ENCODE results near the gene MCC.

MCC gene

GRCh38 chr5:113217619-113218184 lies 270.6 kb downstream of the MCC start:
- DNase-seq: no peak

- DNase-seq: no peak
Observed at GRCh38 chr5:113216545-113216944, 271.7 kb downstream of the MCC start.

- no peak for DNase-seq
Observed at GRCh38 chr5:113215401-113216060, 272.7 kb downstream of the MCC start.

- DNase-seq: no peak
Observed at GRCh38 chr5:113214606-113215323, 273.5 kb downstream of the MCC start.

GRCh38 chr5:113213551-113214425 lies 274.5 kb downstream of the MCC start:
- DNase-seq: no peak

- DNase-seq: no peak
Observed at GRCh38 chr5:113212244-113212920, 275.9 kb downstream of the MCC start.

- no peak for DNase-seq
Observed at GRCh38 chr5:113209498-113209897, 278.8 kb downstream of the MCC start.

GRCh38 chr5:113205807-113206206 lies 282.4 kb downstream of the MCC start:
- DNase-seq: no peak

- DNase-seq: no peak
Observed at GRCh38 chr5:113205323-113205722, 282.9 kb downstream of the MCC start.

- no peak for DNase-seq
Observed at GRCh38 chr5:113204525-113205161, 283.6 kb downstream of the MCC start.

- DNase-seq: no peak
Observed at GRCh38 chr5:113203916-113204315, 284.3 kb downstream of the MCC start.

- DNase-seq: no peak
Observed at GRCh38 chr5:113202746-113203716, 285.2 kb downstream of the MCC start.

- DNase-seq: no peak
Observed at GRCh38 chr5:113202287-113202686, 286.0 kb downstream of the MCC start.

GRCh38 chr5:113201715-113202114 lies 286.5 kb downstream of the MCC start:
- no peak for DNase-seq

- DNase-seq: no peak
Observed at GRCh38 chr5:113199122-113199905, 288.9 kb downstream of the MCC start.

- DNase-seq: no peak
Observed at GRCh38 chr5:113197456-113198200, 290.6 kb downstream of the MCC start.

GRCh38 chr5:113195771-113196170 lies 292.5 kb downstream of the MCC start:
- no peak for DNase-seq

GRCh38 chr5:113195251-113195650 lies 293.0 kb downstream of the MCC start:
- no peak for DNase-seq

GRCh38 chr5:113194591-113194990 lies 293.7 kb downstream of the MCC start:
- no peak for DNase-seq
